Fibroblast of villous mesenchyme (primary cell): ENCODE data around the gene PIK3AP1. TPM values are rescaled to one million over a fixed set of nuclear protein-coding genes. Genes with fewer than 3 reads are reported as not detected.

Experiments used
- DNase-seq: peaks from one replicate; pipeline ENCODE4 v3.0.0-alpha.2; 2010; ENCODE audit warnings: low read depth
- H3K4me3 ChIP-seq: 2 replicates; pipeline ENCODE4 v1.5.1; 2011; ENCODE audit warnings: low read depth, mild to moderate bottlenecking, low read length
- total RNA-seq: library from RNA; depleted of rRNA; stranded (reverse); fragments of >200 nt; gene quantifications from 2 replicates; pipeline ENCODE4 v1.2.3, GENCODE V29; 2012
- TF ChIP-seq, protein P1 (sequence below): IDR thresholded peaks from 2 replicates; pipeline ENCODE4 v1.5.1; 2012; ENCODE audit warnings: low read depth, mild to moderate bottlenecking, low read length; ENCODE audit not compliant: insufficient read depth

The PIK3AP1 gene
- total RNA-seq, 1 donor, result not detected

DNA sequence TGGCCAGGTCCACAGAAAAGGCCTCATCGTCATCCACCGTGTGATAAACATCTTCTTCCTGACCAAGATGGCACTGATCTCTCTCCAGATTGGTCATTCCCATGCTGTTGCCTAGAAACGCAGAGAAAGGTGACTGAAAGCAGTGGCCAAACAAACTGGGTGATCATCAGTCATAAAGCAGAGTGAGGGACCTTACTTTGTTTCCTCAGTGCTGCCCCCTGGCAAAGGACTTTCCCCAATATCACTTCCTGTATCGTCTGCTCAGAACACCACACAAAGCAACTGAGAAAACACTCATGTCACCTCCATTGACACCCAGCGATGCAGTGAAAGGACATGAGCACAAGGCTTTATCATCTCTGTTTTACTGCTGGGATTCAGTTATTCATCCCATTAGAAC lies 93.5 kb downstream of the PIK3AP1 start:
- no peak overlapping the region for H3K4me3 ChIP-seq
- TF ChIP-seq, protein P1, sequence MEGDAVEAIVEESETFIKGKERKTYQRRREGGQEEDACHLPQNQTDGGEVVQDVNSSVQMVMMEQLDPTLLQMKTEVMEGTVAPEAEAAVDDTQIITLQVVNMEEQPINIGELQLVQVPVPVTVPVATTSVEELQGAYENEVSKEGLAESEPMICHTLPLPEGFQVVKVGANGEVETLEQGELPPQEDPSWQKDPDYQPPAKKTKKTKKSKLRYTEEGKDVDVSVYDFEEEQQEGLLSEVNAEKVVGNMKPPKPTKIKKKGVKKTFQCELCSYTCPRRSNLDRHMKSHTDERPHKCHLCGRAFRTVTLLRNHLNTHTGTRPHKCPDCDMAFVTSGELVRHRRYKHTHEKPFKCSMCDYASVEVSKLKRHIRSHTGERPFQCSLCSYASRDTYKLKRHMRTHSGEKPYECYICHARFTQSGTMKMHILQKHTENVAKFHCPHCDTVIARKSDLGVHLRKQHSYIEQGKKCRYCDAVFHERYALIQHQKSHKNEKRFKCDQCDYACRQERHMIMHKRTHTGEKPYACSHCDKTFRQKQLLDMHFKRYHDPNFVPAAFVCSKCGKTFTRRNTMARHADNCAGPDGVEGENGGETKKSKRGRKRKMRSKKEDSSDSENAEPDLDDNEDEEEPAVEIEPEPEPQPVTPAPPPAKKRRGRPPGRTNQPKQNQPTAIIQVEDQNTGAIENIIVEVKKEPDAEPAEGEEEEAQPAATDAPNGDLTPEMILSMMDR, result peak; percentile 37
- DNase-seq, result no peak

DNA sequence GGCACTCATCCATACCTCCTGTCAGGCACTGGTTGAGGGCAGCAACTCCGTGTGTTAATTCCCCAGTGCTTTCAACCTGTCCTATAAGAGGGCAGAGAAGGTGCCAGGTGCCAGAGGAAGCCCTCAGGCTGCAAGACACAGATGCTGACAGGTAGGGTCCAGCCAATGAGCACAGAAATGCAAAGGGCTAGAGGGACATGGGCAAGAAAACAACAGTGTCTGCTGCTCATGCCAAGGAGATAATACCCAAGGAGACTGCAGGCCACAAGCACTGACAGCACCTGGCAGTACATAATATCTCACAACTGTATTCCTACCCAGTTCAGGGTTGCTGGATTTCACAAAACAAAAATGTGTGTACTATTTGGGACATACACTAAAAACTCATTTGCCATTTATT lies 95.1 kb downstream of the PIK3AP1 start:
- no peak overlapping the region for H3K4me3 ChIP-seq
- TF ChIP-seq, protein P1, result no peak
- DNase-seq, result no peak

DNA sequence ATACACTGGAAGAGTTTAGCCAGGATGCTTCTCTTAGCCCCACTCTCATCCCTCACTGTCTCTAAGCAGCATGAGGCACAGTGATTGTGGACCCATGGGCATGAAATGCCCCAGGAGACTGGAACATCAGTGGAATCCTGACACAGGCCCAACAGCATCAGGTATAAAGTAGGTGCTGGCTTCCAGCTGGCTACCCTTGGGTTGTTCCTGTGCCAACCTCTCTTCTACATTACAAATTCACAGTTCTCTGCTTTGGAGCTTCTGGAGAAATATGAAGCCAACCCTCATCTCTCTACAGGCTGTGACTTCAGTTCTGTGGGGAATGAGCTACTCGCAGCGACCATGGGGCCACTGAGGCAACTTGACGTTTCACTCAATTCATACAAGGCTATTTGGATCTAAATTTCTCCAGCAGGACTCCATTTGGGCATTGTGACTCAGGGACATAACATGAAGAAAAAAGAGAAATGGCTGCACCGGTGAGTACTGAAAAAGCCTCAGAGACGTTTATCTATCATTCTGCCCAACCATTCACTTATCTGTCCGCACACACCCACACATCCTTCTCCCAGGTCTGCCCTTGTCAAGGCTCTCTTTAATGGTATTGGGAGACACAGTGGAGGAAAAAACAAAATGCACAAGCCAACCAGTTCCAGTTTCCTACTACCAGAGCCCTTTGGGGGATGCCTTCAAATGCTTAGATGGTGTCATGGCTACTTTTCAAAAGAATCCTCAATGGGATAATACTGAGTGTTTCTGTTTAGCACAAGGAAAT lies 98.1 kb downstream of the PIK3AP1 start:
- H3K4me3 ChIP-seq, result no peak overlapping the region
- no peak for DNase-seq
- TF ChIP-seq, protein P1, result no peak

DNA sequence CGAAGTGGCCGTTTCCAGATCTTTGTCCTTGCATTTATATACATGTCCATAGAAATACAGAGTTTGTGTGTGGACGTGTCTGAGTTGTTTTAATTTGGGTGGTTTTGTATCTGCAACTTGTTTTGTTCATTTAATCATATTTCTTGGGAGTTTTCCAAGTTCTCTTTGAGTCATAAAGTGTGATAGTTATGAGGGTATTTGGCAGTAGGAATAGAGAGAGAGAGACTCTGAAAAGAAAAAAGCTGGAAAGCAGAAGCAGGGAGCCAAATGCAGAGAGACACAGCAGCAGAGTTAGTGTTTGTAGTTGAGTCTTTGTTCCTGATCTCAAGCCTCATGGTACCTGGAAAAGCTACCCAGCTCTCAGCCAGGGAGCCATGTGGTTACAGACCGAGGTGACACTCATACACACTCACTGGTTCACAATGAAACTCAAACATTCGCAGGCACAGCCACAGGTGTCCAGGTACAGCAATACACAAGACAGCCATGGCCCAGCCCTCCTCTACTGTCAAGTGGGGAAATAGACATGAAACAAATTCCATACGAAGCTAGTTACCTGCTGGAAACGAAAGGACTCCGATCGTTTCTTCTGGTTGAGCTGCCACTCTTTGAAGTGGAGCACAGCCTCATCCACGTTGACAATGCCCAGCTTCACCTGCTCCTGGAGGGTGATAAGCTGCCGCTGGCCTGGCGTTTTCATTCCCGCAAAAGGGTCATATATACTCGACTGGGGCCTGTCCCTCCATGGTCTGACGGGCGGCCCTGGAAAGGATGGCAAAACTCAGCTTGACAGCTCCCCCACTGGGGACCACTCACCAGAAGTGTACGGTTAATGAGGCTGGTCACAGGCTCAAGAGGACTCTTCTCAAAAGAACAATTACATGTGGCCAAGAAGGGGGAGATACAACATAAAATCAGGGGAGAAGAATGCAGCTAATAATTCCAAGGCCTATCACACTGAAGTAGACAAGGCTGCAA lies 100.2 kb downstream of the PIK3AP1 start:
- TF ChIP-seq, protein P1, result no peak
- DNase-seq, result peak; percentile 24
- no peak overlapping the region for H3K4me3 ChIP-seq

DNA sequence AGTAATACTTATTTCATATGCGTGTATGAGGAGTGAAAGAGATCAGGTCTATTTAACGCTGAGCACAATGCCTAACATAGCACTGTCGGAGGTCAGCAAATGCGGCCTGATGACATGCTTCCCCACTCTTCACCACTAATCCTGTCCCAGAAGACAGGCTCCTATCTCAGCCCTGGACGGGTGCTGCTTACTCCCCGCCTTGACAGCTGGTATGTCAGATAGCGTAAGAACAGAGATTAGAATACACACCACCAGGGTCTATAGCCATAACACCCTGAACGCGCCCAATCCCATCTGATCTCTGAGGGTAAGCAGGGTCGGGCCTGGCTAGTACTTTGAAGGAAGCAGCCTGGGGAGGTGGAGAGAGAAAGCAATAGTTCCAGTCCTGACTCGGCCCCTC lies 101.2 kb downstream of the PIK3AP1 start:
- no peak overlapping the region for H3K4me3 ChIP-seq
- TF ChIP-seq, protein P1, result no peak

DNA sequence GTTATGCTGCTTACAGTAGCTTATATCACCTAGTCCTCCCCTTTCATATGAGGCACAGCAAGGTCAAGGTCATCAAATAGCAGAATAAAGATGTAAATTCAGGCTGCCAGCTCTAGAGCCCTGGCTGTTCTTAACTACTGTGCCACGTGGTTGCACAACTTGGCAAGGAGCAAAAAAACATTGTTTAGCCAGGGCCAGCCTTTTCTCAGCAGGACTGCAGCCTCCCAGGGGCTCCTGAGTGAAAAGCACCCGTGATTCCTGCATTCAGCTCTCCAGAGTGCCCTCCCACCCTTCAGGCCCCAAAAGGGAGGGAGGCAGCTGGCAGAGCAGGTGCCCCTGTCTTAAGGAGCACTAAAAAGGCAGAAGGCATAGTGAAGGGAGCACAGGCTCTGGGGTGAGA lies 101.7 kb downstream of the PIK3AP1 start:
- no peak overlapping the region for H3K4me3 ChIP-seq
- peak; percentile 34 for DNase-seq
- TF ChIP-seq, protein P1, result no peak

More for the DNA sequence above, 101.2 kb downstream of the PIK3AP1 start:
- DNase-seq, result peak; percentile 59
